ENCODE measurements around the gene CSRP3. TPM values are rescaled to one million over a fixed set of nuclear protein-coding genes. Genes with fewer than 3 reads are reported as not detected.

The CSRP3 gene
- polyA plus RNA-seq, 2 of the 4 experiments (the other 2 are of a cell fraction) = not detected

DNA sequence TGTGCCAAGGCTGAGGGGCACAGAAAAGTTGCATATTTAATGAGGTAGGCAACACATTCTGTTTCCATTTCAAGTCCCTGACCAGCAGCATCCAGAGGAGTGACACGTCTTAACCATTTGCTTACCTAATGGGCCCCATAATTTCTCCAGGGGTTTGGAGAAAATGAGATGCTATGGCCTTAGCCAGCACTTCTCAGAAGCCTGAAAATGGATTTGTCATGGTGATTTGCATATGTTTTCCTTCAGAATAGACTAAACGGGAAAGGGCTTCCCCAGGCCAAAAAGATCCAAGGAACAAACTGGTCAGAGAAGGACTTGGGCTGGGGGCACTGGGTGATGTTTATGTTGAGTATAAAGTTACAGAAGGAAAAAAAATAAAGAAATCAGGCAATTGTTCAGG lies 16.7 kb downstream of the CSRP3 start:
- no peak for FAIRE-seq

GRCh38 chr11:19183646-19184045 lies 18.1 kb downstream of the CSRP3 start:
- H3K4me3 ChIP-seq = no peak overlapping the region
- DNase-seq (ENCODE audit: low read depth in 1 of 2, low spot score in 1 of 2) = no peak
- no peak overlapping the region for H3K4me2 ChIP-seq
- WGBS (ENCODE audit: missing lambda C conversion rate) = 95% methylated on average over 7 of the region's 7 CpGs
- POLR2A ChIA-PET = no interaction called here
- no peaks in the 10 kb centered on the region for H3K4me1 ChIP-seq
- no peak for ATAC-seq
- CTCF ChIA-PET = no interaction called here
- H3K9me3 ChIP-seq = no peaks in the 10 kb centered on the region
- no peak for FAIRE-seq
- H3K27ac ChIP-seq = no peak overlapping the region
- TF ChIP-seq RFX5 (IDR thresholded peaks at IDR 0.05) (no peak), RARB (CRISPR knock-in tag; IDR thresholded peaks at IDR 0.05) (no peak), GATA3 (IDR thresholded peaks at IDR 0.05; ENCODE audit: borderline replicate concordance) (no peak), FOXS1 (CRISPR knock-in tag; IDR thresholded peaks at IDR 0.05) (no peak), POLR2A (IDR thresholded peaks at IDR 0.05; ENCODE audit: low read length) (no peak), REST (IDR thresholded peaks at IDR 0.05) (no peak), JUN (IDR thresholded peaks at IDR 0.05) (no peak), MAZ (IDR thresholded peaks at IDR 0.05; ENCODE audit: borderline replicate concordance, low read depth, low read length) (no peak), CBX8 (IDR thresholded peaks at IDR 0.05) (no peak), NPAS2 (CRISPR knock-in tag; IDR thresholded peaks at IDR 0.05; ENCODE audit: borderline replicate concordance) (no peak), FOSB (CRISPR knock-in tag; IDR thresholded peaks at IDR 0.05) (no peak), EP300 (IDR thresholded peaks at IDR 0.05) (no peak), CEBPB (IDR thresholded peaks at IDR 0.05) (no peak), HOXA7 (CRISPR knock-in tag; IDR thresholded peaks at IDR 0.05) (no peak), JUNB (IDR thresholded peaks at IDR 0.05) (no peak), ZSCAN20 (CRISPR knock-in tag; IDR thresholded peaks at IDR 0.05) (no peak), ZFP36 (IDR thresholded peaks at IDR 0.05; ENCODE audit: borderline replicate concordance, partially characterized antibody) (no peak), RNF2 (IDR thresholded peaks at IDR 0.05; ENCODE audit: borderline replicate concordance, low read depth) (no peak)
- TF ChIP-seq, protein P1, sequence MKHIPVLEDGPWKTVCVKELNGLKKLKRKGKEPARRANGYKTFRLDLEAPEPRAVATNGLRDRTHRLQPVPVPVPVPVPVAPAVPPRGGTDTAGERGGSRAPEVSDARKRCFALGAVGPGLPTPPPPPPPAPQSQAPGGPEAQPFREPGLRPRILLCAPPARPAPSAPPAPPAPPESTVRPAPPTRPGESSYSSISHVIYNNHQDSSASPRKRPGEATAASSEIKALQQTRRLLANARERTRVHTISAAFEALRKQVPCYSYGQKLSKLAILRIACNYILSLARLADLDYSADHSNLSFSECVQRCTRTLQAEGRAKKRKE (CRISPR knock-in tag; IDR thresholded peaks at IDR 0.05; ENCODE audit: low read depth) = no peak

More for the DNA sequence above, 16.7 kb downstream of the CSRP3 start:
- TF ChIP-seq NPAS2 (CRISPR knock-in tag; IDR thresholded peaks at IDR 0.05; ENCODE audit: borderline replicate concordance) (no peak), POLR2AphosphoS2 (conservative IDR thresholded peaks at IDR 0.05; ENCODE audit: low read length) (no peak), TFCP2L1 (CRISPR knock-in tag; IDR thresholded peaks at IDR 0.05) (no peak), ZC3H11A (IDR thresholded peaks at IDR 0.05) (no peak), CTCF (IDR thresholded peaks at IDR 0.05) (no peak), HES2 (IDR thresholded peaks at IDR 0.05) (no peak), PHF8 (IDR thresholded peaks at IDR 0.05; ENCODE audit: borderline replicate concordance, low read depth) (no peak), POLR2A (IDR thresholded peaks at IDR 0.05; ENCODE audit: low read length) (no peak), RNF2 (IDR thresholded peaks at IDR 0.05; ENCODE audit: borderline replicate concordance, low read depth) (no peak), HOXB13 (CRISPR knock-in tag; IDR thresholded peaks at IDR 0.05; ENCODE audit: low read depth) (no peak), HMGXB4 (CRISPR knock-in tag; IDR thresholded peaks at IDR 0.05; ENCODE audit: borderline replicate concordance) (no peak)
- TF ChIP-seq, protein P2, sequence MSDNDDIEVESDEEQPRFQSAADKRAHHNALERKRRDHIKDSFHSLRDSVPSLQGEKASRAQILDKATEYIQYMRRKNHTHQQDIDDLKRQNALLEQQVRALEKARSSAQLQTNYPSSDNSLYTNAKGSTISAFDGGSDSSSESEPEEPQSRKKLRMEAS (IDR thresholded peaks at IDR 0.05) = no peak
- no peak for ATAC-seq
- no peak overlapping the region for H3K4me3 ChIP-seq
- WGBS (ENCODE audit: missing lambda C conversion rate) = 58% methylated on average over 2 of the region's 2 CpGs
- H3K4me2 ChIP-seq = no peak overlapping the region
- H3K4me1 ChIP-seq = no peaks in the 10 kb centered on the region
- no peak for DNase-seq (ENCODE audit: low read depth in 1 of 2, low spot score in 1 of 2)
- H3K27ac ChIP-seq = no peak overlapping the region
- CTCF ChIA-PET = no interaction called here
- H3K9me3 ChIP-seq = no peaks in the 10 kb centered on the region
- POLR2A ChIA-PET = no interaction called here
